Epidermal melanocyte (primary cell): ENCODE results near the gene TSHZ2.

Source experiments
- DNase-seq: peaks from one replicate; pipeline ENCODE4 v3.0.0; 2011; ENCODE audit warnings: low spot score; ENCODE audit not compliant: insufficient read length

Gene TSHZ2

GRCh38 chr20:53370345-53370961 is 398.3 kb downstream of the TSHZ2 start:
- no peak for DNase-seq

- no peak for DNase-seq
Measured at GRCh38 chr20:53371216-53371615, 399.1 kb downstream of the TSHZ2 start.

- no peak for DNase-seq
Measured at GRCh38 chr20:53376021-53376420, 403.9 kb downstream of the TSHZ2 start.

- DNase-seq, result no peak
Measured at GRCh38 chr20:53379014-53379832, 407.1 kb downstream of the TSHZ2 start.

- DNase-seq, result no peak
Measured at GRCh38 chr20:53379833-53380120, 407.6 kb downstream of the TSHZ2 start.

- DNase-seq, result no peak
Measured at GRCh38 chr20:53381568-53382262, 409.6 kb downstream of the TSHZ2 start.

GRCh38 chr20:53382263-53382844 is 410.2 kb downstream of the TSHZ2 start:
- no peak for DNase-seq

GRCh38 chr20:53383916-53384315 is 411.8 kb downstream of the TSHZ2 start:
- DNase-seq, result no peak

- no peak for DNase-seq
Measured at GRCh38 chr20:53384392-53384791, 412.2 kb downstream of the TSHZ2 start.

- no peak for DNase-seq
Measured at GRCh38 chr20:53385941-53386767, 414.0 kb downstream of the TSHZ2 start.

- DNase-seq, result no peak
Measured at GRCh38 chr20:53387983-53388675, 416.0 kb downstream of the TSHZ2 start.

- DNase-seq, result no peak
Measured at GRCh38 chr20:53389516-53390300, 417.6 kb downstream of the TSHZ2 start.

- DNase-seq, result no peak
Measured at GRCh38 chr20:53390770-53391169, 418.6 kb downstream of the TSHZ2 start.

- DNase-seq, result no peak
Measured at GRCh38 chr20:53394433-53394832, 422.3 kb downstream of the TSHZ2 start.

- DNase-seq, result no peak
Measured at GRCh38 chr20:53395188-53395923, 423.2 kb downstream of the TSHZ2 start.

- no peak for DNase-seq
Measured at GRCh38 chr20:53399083-53399482, 426.9 kb downstream of the TSHZ2 start.

GRCh38 chr20:53399592-53400335 is 427.6 kb downstream of the TSHZ2 start:
- no peak for DNase-seq

- no peak for DNase-seq
Measured at GRCh38 chr20:53402233-53403005, 430.3 kb downstream of the TSHZ2 start.
